HG03520 (cell line): Measurements from ENCODE around the gene RNF40.
A peak's percentile ranks its signal among the peaks of the same experiment; 100 is the strongest.

ENCODE experiments used
- ATAC-seq: cut with Tn5 transposase; IDR thresholded peaks from one replicate; pipeline ENCODE4 v1.9.1; 2021; ENCODE audit warnings: mild to moderate bottlenecking, moderate library complexity; ENCODE audit not compliant: unreplicated experiment

The RNF40 gene

DNA sequence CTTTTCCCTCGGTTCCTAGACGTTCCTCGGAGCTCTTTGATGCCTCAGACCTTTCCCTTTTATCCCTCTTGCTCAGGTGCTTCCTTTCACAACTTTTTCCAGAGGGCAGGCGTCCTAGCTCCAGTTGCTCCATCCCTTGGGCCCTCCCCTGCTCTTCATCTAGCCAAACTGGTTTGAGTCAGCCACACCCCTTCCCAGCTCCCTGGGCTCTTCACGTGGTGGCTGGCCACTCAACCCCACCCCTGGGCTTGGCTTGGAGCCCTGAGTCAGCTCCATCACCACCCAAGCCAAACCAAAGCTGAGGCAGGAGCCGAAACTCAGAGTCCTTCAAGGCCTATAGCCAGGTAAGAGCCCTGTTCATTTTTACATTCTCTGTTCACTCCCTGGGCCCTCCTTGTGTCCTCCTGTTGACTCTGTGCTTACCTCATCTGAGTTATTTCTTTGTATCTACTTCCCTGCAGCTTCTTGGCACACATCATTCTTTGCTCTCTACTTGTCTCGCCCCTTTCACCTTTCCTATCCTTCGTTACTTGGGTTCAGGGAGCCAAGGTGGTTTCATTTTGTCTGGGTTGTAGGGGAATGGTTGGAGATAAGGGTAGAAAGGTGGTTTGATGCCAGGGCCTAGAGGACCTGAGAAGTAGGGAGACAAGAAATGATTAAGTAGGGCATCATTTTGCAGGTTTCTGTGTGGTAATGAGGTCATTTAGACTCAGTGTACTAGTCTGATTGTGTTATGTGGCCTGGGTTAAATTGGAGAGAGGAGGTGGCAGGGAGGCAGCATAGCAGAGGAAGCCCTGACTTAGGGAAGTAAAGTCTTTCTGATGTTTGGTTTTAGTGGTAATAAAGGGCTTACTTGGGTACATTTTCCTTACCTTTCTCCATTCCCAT, 21.5 kb upstream of the RNF40 start:
- ATAC-seq, result no peak

DNA sequence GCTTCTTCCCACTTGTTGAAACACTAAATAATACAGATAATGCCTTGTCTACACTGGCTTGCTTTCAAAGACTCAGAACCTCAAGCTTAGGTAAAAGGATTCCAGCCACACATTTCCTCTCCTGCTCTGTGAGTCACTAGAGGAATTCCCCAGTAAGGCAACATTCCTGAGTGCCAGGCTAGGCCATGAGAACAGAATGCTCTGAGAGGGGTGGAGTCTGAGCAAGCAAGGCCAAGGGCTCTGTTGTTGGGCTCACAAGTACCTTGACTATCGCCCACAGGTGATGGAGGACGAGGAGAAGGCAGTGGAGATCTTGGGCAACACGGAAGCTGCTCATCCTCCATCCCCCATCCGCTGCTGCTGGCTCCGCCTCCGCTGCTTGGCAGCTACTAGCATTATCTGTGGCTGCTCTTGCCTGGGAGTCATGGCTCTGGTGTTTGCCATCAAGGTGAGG, 20.6 kb upstream of the RNF40 start:
- ATAC-seq, result no peak

- no peak for ATAC-seq
These were observed 18.4 kb upstream of the RNF40 start for GRCh38 chr16:30743716-30744115.

- no peak for ATAC-seq
These were observed 17.9 kb upstream of the RNF40 start for GRCh38 chr16:30744183-30744582.

DNA sequence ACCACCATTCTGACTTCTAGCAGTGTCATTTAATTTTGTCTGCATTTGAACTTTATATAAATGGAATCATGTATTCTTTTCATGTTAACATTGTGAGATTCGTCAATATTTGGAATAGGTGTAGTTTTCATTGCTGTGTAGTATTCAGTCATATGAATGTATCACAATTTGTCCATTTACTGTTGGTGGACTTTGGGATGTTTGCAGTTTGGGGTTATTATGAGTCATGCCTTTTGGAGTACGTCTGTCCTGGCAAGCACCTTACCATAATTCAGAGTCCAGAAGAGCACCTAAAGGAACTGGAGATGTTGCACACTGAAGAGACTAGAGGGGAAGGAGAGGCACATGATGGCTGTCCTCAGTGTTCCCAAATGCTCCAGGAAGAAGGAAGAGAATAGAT, 17.0 kb upstream of the RNF40 start:
- no peak for ATAC-seq

DNA sequence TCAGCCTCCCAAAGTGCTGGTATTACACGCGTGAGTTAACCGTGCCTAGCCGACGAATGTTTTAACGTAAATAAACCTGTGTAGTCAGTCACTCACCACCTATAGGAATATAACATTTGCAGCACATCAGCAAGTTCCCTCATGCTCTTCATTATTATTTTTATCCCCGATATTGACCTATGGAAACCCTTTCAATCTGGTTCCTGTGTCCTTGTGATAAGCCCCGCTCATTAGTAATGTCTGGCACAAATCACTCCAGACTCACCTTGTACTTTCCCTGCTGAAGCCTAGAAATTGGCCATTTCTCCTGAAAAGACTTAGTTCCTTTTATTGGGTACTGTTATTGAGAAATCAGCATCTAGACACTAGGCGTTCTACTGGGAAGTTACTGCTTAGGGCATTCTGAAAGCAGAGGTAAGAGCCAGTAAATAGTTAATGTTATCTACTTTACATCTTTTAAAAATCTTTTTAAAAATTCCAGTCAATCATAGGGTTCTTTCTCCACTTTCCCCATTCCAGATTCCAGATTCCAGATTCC, 15.4 kb upstream of the RNF40 start:
- no peak for ATAC-seq

DNA sequence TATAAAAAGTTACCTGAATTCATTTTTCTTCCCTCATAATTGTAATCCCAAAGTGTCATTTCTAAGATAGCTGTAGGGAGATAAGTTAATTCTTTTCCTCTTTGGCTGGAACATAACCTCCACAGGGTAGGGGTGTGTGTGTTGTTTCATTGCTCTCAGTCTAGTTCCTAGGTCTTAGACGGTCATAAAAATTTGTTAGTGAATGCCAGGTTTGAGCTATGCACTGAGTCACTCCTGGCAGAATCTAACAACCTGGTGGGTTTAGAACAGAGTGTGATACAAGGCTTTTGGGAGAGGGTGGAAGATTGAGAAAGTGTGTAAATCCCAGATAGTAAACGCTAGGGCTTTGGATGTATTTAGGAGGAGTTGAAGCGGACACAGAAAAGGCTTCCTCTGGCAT, 14.8 kb upstream of the RNF40 start:
- no peak for ATAC-seq

- peak; percentile 97 for ATAC-seq
These were observed 14.1 kb upstream of the RNF40 start, which contains the start of gene PHKG2 for GRCh38 chr16:30747799-30748633. PHKG2 (plus strand) TSS chr16:30748425; CDS start chr16:30748821, 396 bp downstream.

GRCh38 chr16:30748634-30749445, 13.3 kb upstream of the RNF40 start:
- ATAC-seq, result no peak

DNA sequence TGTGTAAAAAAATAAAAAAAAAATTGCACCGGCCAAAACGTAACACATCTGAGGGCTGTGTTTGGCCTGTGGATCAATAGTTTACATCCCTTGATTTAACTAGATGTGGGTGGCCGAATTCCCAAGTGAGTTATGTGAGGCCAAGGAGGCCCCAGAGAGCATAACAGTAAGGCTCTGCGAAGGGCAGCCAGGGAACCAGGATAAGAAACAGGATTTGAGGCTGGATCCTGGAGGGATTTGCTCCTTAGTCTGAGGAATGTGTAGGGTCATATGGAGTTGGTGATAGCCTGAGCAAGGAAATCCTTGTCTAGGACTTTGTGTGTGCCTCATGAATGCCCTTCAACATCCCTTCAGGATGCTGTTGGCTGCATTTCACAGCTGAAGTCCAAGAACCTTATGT, 11.9 kb upstream of the RNF40 start:
- ATAC-seq, result no peak

DNA sequence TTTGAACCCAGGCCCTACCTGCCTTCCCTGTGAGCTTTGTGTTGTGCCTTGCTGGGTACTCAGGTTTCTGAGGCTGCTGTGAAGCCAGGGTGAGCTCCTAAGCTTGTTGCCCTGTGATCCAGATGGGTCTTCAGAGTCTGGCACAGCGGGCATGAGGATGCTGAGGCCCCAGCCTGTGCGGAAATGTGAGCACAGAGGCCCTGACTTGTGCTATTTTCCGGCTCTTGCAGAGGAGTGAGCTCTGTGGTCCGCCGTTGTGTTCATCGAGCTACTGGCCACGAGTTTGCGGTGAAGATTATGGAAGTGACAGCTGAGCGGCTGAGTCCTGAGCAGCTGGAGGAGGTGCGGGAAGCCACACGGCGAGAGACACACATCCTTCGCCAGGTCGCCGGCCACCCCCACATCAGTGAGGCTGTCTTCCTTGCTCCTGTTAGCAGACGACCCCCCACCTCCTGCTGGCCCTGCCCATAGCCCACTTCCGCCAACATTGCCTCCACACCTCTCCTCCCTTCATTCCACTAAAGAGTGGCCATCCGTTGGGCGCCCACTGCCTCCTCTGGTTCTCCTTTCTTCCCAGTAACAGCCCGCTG, 11.2 kb upstream of the RNF40 start:
- ATAC-seq, result no peak

DNA sequence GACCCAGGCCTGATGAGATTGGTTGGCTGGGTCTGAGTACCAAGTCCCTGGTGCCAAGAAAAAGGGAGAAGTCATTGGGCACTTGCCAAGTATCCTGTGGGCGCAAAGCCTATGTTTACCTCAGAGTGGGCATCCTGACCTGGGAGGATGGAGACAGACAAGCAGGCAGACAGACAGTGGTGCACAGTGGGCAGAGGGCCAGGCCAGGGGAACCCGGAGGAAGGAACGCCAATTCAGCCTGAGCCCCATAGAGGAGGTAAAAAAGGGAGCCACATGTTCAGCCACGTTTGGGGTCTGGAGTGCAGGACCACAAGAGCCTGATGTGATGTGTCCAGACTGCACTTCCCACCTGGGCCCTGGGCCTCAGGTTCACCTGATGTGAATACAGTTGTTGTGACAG, 8.5 kb upstream of the RNF40 start:
- no peak for ATAC-seq

- no peak for ATAC-seq
These were observed 6.0 kb upstream of the RNF40 start for GRCh38 chr16:30755955-30756780.

- ATAC-seq, result no peak
These were observed 5.4 kb upstream of the RNF40 start for GRCh38 chr16:30756781-30757100.

DNA sequence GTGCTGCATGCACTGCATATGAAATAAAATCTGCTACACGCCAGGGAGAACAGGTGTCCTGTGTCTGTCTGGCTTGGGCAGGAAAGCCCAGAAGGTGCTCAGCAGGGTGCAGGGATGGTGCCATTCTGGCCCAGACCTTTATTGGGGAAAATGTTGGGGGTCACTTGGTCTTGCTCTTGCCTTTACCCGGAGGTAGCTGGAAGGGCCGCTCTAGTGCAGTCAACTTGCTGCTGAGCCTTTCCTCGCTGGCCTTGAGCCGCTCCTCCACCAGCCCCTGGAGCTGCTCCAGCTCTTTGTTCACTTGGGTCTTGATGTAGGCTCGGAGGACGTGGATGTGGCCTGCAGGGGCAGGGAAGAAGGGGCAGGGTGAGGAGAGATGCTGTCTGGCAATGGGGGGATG, 4.8 kb upstream of the RNF40 start:
- ATAC-seq, result no peak

- ATAC-seq, result no peak
These were observed 3.1 kb upstream of the RNF40 start for GRCh38 chr16:30758988-30759491.

- ATAC-seq, result no peak
These were observed 2.0 kb upstream of the RNF40 start for GRCh38 chr16:30760001-30760559.

GRCh38 chr16:30760577-30761426, 1.3 kb upstream of the RNF40 start:
- no peak for ATAC-seq
